Skeletal muscle satellite cell (primary cell): Measurements from ENCODE around the gene MCAT. TPM values are rescaled to one million over a fixed set of nuclear protein-coding genes. Genes with fewer than 3 reads are reported as not detected.

Experiments used
- H3K27me3 ChIP-seq: 2 replicates; pipeline ENCODE4 v1.7.0; 2013; ENCODE audit warnings: low read length; ENCODE audit not compliant: control insufficient read depth, insufficient read depth
- H3K36me3 ChIP-seq: 2 replicates; pipeline ENCODE4 v1.7.0; 2013; ENCODE audit warnings: mild to moderate bottlenecking, control low read depth, low read length; ENCODE audit not compliant: insufficient read depth
- H3K4me1 ChIP-seq: 2 replicates; pipeline ENCODE4 v1.7.0; 2013; ENCODE audit warnings: low read length; ENCODE audit not compliant: control insufficient read depth, insufficient read depth
- H3K4me2 ChIP-seq: 2 replicates; pipeline ENCODE4 v1.7.0; 2013; ENCODE audit warnings: mild to moderate bottlenecking, low read length
- H3K4me3 ChIP-seq: 2 replicates; pipeline ENCODE4 v1.7.0; 2013; ENCODE audit warnings: low read length
- H3K9ac ChIP-seq: 2 replicates; pipeline ENCODE4 v1.7.0; 2013; ENCODE audit warnings: mild to moderate bottlenecking, low read depth, low read length, moderate library complexity
- H3K9me3 ChIP-seq: replicated peaks from 2 replicates; pipeline ENCODE4 v1.7.0; 2013; ENCODE audit warnings: mild to moderate bottlenecking, control low read depth, low read length
- total RNA-seq: library from RNA; depleted of rRNA; stranded (reverse); fragments of >200 nt; gene quantifications from 2 replicates; pipeline ENCODE4 v1.2.3, GENCODE V29; 2012; rRNA removed

The MCAT gene
- 15.1 and 19.3 TPM in 2 replicates for total RNA-seq

- H3K4me2 ChIP-seq: peak within 1 kb of the TSS; percentile 96
- H3K4me1 ChIP-seq: peaks cover 4% of the 10 kb centered on the region
- H3K4me3 ChIP-seq: peak within 1 kb of the TSS; percentile 99
Observed at GRCh38 chr22:43142880-43143562, at the start of gene MCAT. Gene MCAT (minus strand): TSS chr22:43143398. CDS start chr22:43143348, 50 bp downstream.

GRCh38 chr22:43191831-43192230, 48.6 kb upstream of the MCAT start:
- Histone ChIP-seq H3K36me3 (no peaks in the 10 kb centered on the region), H3K9me3 (no peaks in the 10 kb centered on the region), H3K4me3 (no peak overlapping the region), H3K4me1 (peaks cover 4% of the 10 kb centered on the region), H3K9ac (no peak overlapping the region), H3K4me2 (no peak overlapping the region), H3K27me3 (peaks cover 33% of the 10 kb centered on the region)

More at GRCh38 chr22:43142880-43143562, at the start of gene MCAT:
- peaks cover 14% of the 10 kb centered on the region for H3K36me3 ChIP-seq
- peak within 1 kb of the TSS; percentile 89 for H3K9ac ChIP-seq
- H3K27me3 ChIP-seq: no peaks in the 10 kb centered on the region
- H3K9me3 ChIP-seq: no peaks in the 10 kb centered on the region

GRCh38 chr22:43188829-43189545, 45.8 kb upstream of the MCAT start:
- Histone ChIP-seq H3K36me3 (no peaks in the 10 kb centered on the region), H3K9ac (no peak overlapping the region)

GRCh38 chr22:43187171-43188099, 44.2 kb upstream of the MCAT start:
- peak overlapping the region; percentile 94 for H3K4me2 ChIP-seq
- peaks cover 22% of the 10 kb centered on the region for H3K4me1 ChIP-seq
- H3K27me3 ChIP-seq: peaks cover 15% of the 10 kb centered on the region
- H3K9me3 ChIP-seq: no peaks in the 10 kb centered on the region
- peak overlapping the region; percentile 85 for H3K9ac ChIP-seq
- no peaks in the 10 kb centered on the region for H3K36me3 ChIP-seq
- H3K4me3 ChIP-seq: peak overlapping the region; percentile 75

More at GRCh38 chr22:43188829-43189545, 45.8 kb upstream of the MCAT start:
- Histone ChIP-seq H3K27me3 (peaks cover 15% of the 10 kb centered on the region), H3K4me2 (no peak overlapping the region), H3K4me1 (peaks cover 16% of the 10 kb centered on the region), H3K4me3 (no peak overlapping the region), H3K9me3 (no peaks in the 10 kb centered on the region)

- peak within 1 kb of the TSS; percentile 86 for H3K9ac ChIP-seq
- H3K36me3 ChIP-seq: no peaks in the 10 kb centered on the region
- H3K4me3 ChIP-seq: peak within 1 kb of the TSS; percentile 84
- H3K27me3 ChIP-seq: peaks cover 8% of the 10 kb centered on the region
- H3K4me1 ChIP-seq: peaks cover 22% of the 10 kb centered on the region
- peak within 1 kb of the TSS; percentile 94 for H3K4me2 ChIP-seq
- H3K9me3 ChIP-seq: no peaks in the 10 kb centered on the region
Observed at GRCh38 chr22:43186272-43187170, 43.3 kb upstream of the MCAT start, which contains the start of gene TTLL12. Gene TTLL12 (minus strand): TSS chr22:43187134. CDS start chr22:43187069, 65 bp downstream.

- Histone ChIP-seq H3K9ac (peak overlapping the region; percentile 86), H3K9me3 (no peaks in the 10 kb centered on the region), H3K4me1 (peaks cover 22% of the 10 kb centered on the region), H3K4me2 (peak overlapping the region; percentile 92), H3K4me3 (peak overlapping the region; percentile 84), H3K27me3 (peaks cover 2% of the 10 kb centered on the region), H3K36me3 (no peaks in the 10 kb centered on the region)
Observed at GRCh38 chr22:43185860-43186261, 42.7 kb upstream of the MCAT start.

GRCh38 chr22:43183496-43184277, 40.5 kb upstream of the MCAT start:
- Histone ChIP-seq H3K4me1 (peaks cover 22% of the 10 kb centered on the region), H3K9ac (no peak overlapping the region), H3K27me3 (no peaks in the 10 kb centered on the region), H3K4me3 (no peak overlapping the region), H3K9me3 (no peaks in the 10 kb centered on the region), H3K36me3 (peaks cover 16% of the 10 kb centered on the region), H3K4me2 (no peak overlapping the region)

GRCh38 chr22:43182726-43183125, 39.5 kb upstream of the MCAT start:
- Histone ChIP-seq H3K9me3 (no peaks in the 10 kb centered on the region), H3K4me2 (no peak overlapping the region), H3K4me3 (no peak overlapping the region), H3K27me3 (no peaks in the 10 kb centered on the region), H3K36me3 (peaks cover 21% of the 10 kb centered on the region), H3K9ac (no peak overlapping the region), H3K4me1 (peaks cover 19% of the 10 kb centered on the region)

- Histone ChIP-seq H3K4me2 (no peak overlapping the region), H3K4me3 (no peak overlapping the region), H3K27me3 (no peaks in the 10 kb centered on the region), H3K9me3 (no peaks in the 10 kb centered on the region), H3K36me3 (peaks cover 24% of the 10 kb centered on the region), H3K4me1 (peaks cover 18% of the 10 kb centered on the region), H3K9ac (no peak overlapping the region)
Observed at GRCh38 chr22:43182118-43182517, 38.9 kb upstream of the MCAT start.
